Bronchial epithelial cell (primary cell): ENCODE measurements around the gene EXOSC6. TPM values are rescaled to one million over a fixed set of nuclear protein-coding genes. Genes with fewer than 3 reads are reported as not detected.
"Not testable (repeated sequence)": the region's sequence is repeated elsewhere in the genome, so short reads cannot be mapped to it uniquely, and the experiment has no call there.

Experiments
- DNase-seq: peaks from one replicate; pipeline ENCODE4 v3.0.0-alpha.2; 2010; ENCODE audit warnings: low read depth
- FAIRE-seq: peaks from 2 replicates; lab custom pipeline; 2011; peaks lifted over from hg19 to GRCh38; lab: Jason Lieb, UNC
- H3K27me3 ChIP-seq: 2 replicates; pipeline ENCODE4 v1.5.1; 2011; ENCODE audit warnings: low read length; ENCODE audit not compliant: control insufficient read depth, insufficient read depth
- H3K36me3 ChIP-seq: 2 replicates; pipeline ENCODE4 v1.5.1; 2011; ENCODE audit warnings: low read length; ENCODE audit not compliant: control insufficient read depth, insufficient read depth
- H3K4me3 ChIP-seq: 2 replicates; pipeline ENCODE4 v1.5.1; 2011; ENCODE audit warnings: mild to moderate bottlenecking, low read depth, low read length, control low read depth
- CTCF ChIP-seq: IDR thresholded peaks from 2 replicates; pipeline ENCODE4 v1.5.1; 2011; ENCODE audit warnings: mild to moderate bottlenecking, moderate library complexity, low read length, control low read depth, inconsistent platforms; ENCODE audit not compliant: insufficient read depth, severe bottlenecking
- total RNA-seq: library from RNA; depleted of rRNA; stranded (reverse); fragments of >200 nt; gene quantifications from 2 replicates; pipeline ENCODE4 v1.2.1, GENCODE V29; 2014

The EXOSC6 gene
- total RNA-seq, result 31.3 and 54.0 TPM in 2 replicates

DNA sequence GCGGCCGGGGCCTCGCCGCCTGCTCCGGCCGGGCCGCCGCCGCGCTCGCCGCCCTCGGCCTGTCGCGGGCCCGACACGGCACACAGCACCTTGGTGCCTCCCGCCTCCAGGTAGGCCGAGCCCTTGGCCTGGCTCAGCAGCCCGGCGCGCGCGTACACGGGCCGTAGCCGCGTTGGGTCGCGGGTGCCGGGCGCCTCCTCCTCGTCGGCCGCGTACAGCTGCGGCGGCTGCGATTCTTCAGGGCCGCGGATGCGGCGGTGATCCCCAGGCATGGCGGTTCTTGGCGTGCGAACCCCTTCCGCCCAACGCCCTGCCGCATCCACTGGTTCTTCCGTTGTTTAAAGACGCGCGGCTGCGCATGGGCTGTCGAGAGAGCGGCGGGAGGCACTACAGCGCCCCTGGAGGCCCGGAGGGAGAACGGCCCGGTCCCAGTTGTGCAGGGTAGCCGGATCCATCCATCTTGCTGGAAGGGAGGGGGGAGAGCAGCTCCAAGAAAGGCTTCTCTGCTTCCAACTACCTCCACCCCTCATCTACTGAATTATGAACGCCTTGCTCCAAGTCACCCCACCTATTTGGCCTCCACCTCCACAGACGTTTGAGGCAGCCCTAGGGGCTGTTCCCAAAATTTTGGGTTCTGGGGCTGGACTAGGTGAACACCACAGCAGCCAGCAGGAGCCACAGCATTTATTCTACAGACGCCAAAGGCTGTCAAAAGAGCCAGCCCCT lies at the start of gene EXOSC6:
TSS of gene EXOSC6 (minus strand) at position 312 of the 726 bp plus-strand sequence. CDS start at position 272, 40 bp downstream.
- H3K4me3 ChIP-seq, result peak within 1 kb of the TSS; percentile 61
- peaks cover 36% of the 10 kb centered on the region for H3K36me3 ChIP-seq
- TF ChIP-seq CTCF, result peak; percentile 89
- peak; percentile 82 for DNase-seq
- no peak for FAIRE-seq
- H3K27me3 ChIP-seq, result no peaks in the 10 kb centered on the region

GRCh38 chr16:70301121-70301520 lies 49.4 kb upstream of the EXOSC6 start:
- TF ChIP-seq CTCF, result no peak
- FAIRE-seq (no peak), DNase-seq (no peak)
- Histone ChIP-seq H3K36me3 (no peaks in the 10 kb centered on the region), H3K4me3 (no peak overlapping the region), H3K27me3 (no peaks in the 10 kb centered on the region)

DNA sequence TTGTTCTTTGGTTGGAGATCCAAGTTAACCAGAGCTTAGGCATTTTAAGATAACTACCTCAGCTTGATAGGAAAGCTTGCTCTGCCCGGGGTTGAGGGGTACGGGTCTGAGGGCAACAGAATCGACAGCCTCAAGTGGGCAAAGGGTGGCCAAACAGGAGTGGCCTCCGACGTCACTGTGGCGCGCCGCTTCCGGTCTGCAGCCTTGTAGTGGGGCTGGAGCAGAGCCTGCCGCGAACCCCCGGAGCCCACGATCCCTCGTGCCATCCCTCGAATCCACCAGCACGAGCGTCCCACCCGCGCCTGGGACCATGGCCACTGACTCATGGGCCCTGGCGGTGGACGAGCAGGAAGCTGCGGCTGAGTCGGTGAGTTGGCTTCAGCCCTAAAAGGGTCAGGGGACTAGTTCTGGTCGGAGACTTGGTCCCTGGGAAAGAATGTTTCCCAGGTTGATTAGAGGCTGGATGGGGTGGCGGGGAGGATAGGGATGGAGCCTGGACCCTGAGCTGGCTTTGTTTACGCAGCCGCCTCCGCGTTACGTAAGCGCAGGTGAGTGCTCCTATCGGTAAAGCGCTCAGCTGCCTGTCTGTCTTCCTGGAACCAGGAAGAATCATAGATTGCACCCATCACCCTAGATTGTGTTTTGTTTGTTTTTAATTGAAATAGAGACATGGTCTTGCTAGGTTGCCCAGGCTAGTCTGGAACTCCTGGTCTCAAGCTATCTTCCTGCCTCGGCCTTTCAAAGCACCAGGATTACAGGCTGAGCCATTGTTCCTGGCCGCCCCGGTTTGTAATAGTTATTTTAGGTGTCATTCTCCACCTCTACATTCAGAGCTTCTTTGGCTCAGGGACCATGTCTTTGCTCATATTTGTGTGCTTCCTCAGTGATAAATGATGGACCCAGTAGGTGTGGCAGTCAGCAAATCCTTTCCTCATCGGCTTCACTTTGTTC lies 47.5 kb upstream of the EXOSC6 start, which contains the start of gene DDX19B:
TSS of gene DDX19B (plus strand) at position 199 of the 951 bp plus-strand sequence. CDS start at position 311, 112 bp downstream.
- H3K4me3 ChIP-seq, result peak within 1 kb of the TSS; percentile 82
- no peak for TF ChIP-seq CTCF
- FAIRE-seq (no peak), DNase-seq (peak; percentile 66)
- H3K27me3 ChIP-seq, result no peaks in the 10 kb centered on the region
- no peaks in the 10 kb centered on the region for H3K36me3 ChIP-seq

GRCh38 chr16:70295634-70296033 lies 43.9 kb upstream of the EXOSC6 start:
- TF ChIP-seq CTCF, result no peak
- H3K4me3 ChIP-seq, result no peak overlapping the region
- FAIRE-seq, result no peak
- no peaks in the 10 kb centered on the region for H3K27me3 ChIP-seq
- no peaks in the 10 kb centered on the region for H3K36me3 ChIP-seq
- no peak for DNase-seq

DNA sequence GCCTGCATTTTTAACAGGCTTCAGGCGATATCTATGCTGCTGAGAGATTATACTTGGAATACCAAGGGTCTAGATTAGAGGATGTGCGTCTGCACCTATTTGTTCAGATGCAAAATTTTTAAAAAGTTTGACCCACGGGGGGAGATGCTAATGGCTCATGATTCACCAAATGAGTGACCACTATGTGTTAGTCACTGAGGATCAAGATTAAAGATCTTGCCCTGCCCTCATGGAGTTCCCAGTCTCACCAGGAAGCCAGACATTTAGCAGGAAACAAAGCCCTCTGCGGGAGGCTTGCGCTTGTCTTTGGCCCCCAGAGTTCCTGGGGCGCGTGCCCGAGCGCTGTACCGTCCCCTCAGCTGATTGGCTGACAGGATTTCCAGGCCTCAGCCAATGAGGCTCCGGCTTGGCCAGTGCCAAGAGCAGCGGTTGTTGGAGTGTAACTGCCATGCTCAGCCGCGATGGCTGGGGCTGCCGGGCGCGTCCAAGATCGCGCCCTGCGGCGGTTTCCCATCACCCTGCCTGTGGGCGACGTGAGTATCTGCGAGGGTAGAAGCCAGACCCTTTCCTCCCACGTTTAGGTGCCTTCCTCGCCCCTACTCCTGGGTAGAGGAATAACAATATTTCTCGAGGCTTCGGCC lies 42.8 kb upstream of the EXOSC6 start:
- DNase-seq (no peak), FAIRE-seq (no peak)
- H3K36me3 ChIP-seq, result no peaks in the 10 kb centered on the region
- no peaks in the 10 kb centered on the region for H3K27me3 ChIP-seq
- TF ChIP-seq CTCF, result no peak
- H3K4me3 ChIP-seq, result no peak overlapping the region

DNA sequence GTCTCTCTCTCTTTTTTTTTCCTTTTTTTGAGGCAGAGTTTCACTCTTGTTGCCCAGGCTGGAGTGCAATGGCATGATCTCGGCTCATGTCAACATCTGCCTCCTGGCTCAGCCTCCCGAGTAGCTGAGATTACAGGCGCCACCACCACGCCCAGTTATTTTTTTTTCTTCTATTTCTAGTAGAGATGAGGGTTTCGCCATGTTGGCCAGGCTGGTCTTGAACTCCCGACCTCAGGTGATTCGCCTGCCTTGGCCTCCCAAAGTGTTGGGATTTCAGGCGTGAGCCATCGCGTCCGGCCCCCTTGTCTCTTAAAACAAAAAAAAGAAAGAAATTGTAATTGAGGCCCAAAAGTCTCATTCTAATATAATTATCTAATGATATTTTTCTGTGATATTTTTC lies 40.4 kb upstream of the EXOSC6 start:
- not testable (repeated sequence) for H3K36me3 ChIP-seq, H3K4me3 ChIP-seq, H3K27me3 ChIP-seq, FAIRE-seq, DNase-seq
